Astrocyte of the cerebellum (primary cell): ENCODE measurements around the gene DPPA5.

Experiments
- DNase-seq: peaks from one replicate; pipeline ENCODE4 v3.0.0-alpha.2; 2011; ENCODE audit warnings: low read depth
- H3K4me3 ChIP-seq: 2 replicates; pipeline ENCODE4 v1.5.1; 2011; ENCODE audit warnings: mild to moderate bottlenecking, low read depth, low read length, moderate library complexity
- in situ Hi-C: cut with HindIII; loops from 2 replicates; pipeline ENCODE4 v1.10.0; 2017; ENCODE audit warnings: low sequenced_read_pairs
- TF ChIP-seq, protein P1 (sequence below): IDR thresholded peaks from 2 replicates; pipeline ENCODE4 v1.5.1; 2012; ENCODE audit warnings: low read length, low read depth, moderate library complexity, mild to moderate bottlenecking; ENCODE audit errors: missing control alignments

Gene DPPA5

GRCh38 chr6:73375216-73375615, 21.1 kb upstream of the DPPA5 start:
- TF ChIP-seq, protein P1, sequence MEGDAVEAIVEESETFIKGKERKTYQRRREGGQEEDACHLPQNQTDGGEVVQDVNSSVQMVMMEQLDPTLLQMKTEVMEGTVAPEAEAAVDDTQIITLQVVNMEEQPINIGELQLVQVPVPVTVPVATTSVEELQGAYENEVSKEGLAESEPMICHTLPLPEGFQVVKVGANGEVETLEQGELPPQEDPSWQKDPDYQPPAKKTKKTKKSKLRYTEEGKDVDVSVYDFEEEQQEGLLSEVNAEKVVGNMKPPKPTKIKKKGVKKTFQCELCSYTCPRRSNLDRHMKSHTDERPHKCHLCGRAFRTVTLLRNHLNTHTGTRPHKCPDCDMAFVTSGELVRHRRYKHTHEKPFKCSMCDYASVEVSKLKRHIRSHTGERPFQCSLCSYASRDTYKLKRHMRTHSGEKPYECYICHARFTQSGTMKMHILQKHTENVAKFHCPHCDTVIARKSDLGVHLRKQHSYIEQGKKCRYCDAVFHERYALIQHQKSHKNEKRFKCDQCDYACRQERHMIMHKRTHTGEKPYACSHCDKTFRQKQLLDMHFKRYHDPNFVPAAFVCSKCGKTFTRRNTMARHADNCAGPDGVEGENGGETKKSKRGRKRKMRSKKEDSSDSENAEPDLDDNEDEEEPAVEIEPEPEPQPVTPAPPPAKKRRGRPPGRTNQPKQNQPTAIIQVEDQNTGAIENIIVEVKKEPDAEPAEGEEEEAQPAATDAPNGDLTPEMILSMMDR = no peak
- DNase-seq = no peak
- no peak overlapping the region for H3K4me3 ChIP-seq
- in situ Hi-C loops = no loop called here

GRCh38 chr6:73372516-73372915, 18.4 kb upstream of the DPPA5 start:
- in situ Hi-C loops = no loop called here
- H3K4me3 ChIP-seq = no peak overlapping the region
- no peak for DNase-seq
- TF ChIP-seq, protein P1 = no peak

- H3K4me3 ChIP-seq = no peak overlapping the region
- no peak for DNase-seq
- TF ChIP-seq, protein P1 = no peak
- in situ Hi-C loops = no loop called here
Observed at GRCh38 chr6:73371984-73372383, 17.9 kb upstream of the DPPA5 start.

DNA sequence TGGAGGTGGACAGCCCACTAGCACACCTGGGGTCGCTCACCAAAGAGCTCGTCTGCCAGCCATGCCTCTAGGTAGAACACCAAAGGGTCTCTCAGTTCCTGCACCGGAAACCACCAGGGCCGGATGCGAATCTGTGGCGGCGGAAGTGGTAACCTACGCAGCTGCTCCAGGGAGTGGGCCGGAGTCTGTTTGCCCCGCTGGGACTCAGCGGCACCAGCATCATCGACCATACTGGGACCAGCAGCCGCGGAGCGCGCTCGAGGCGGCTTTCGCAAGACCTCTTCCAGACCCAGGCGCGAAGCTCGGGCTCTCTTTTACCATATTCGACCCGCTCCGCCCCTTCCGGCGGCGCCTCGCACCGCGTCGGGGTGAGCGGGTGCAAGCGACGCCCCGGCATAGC, 15.5 kb upstream of the DPPA5 start, which contains the start of gene OOEP:
OOEP (minus strand) TSS at position 335 of the 400 bp plus-strand sequence; CDS start at position 230, 105 bp downstream.
- TF ChIP-seq, protein P1 = no peak
- no peak for DNase-seq
- in situ Hi-C loops = no loop called here
- no peak within 1 kb of the TSS for H3K4me3 ChIP-seq

DNA sequence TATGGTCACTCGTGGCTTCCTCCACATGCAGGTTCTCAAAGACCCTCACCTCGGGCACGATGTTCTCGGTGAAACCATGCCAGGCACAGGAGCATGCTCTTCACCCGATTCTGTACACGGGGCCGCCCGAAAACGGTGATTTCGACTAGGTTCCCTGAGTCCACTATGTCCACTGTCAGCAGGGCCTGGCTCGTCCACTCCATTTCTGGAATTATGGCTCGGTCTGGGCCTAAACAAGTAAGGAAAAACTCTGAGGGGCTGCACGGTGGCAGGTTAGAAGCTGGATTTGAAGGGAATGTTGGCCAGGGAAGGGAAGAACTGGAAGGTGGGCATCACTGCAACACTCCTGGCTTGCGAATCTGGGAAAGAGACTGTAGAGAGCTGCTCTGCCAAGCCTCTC, 15.1 kb upstream of the DPPA5 start:
- no peak for DNase-seq
- H3K4me3 ChIP-seq = no peak overlapping the region
- TF ChIP-seq, protein P1 = no peak
- in situ Hi-C loops = no loop called here

- TF ChIP-seq, protein P1 = no peak
Observed at GRCh38 chr6:73368675-73369074, 14.6 kb upstream of the DPPA5 start.

More at GRCh38 chr6:73368675-73369074, 14.6 kb upstream of the DPPA5 start:
- DNase-seq = no peak
- no peak overlapping the region for H3K4me3 ChIP-seq
- in situ Hi-C loops = no loop called here
